Breast epithelium (tissue), 4 donors: ENCODE results near the gene TSACC. TPM values are rescaled to one million over a fixed set of nuclear protein-coding genes. Genes with fewer than 3 reads are reported as not detected.

Experiments
- DNase-seq, 2 donors: peaks; one replicate each; pipeline ENCODE4 v3.0.0-alpha.2; 2019; ENCODE audit warnings: low spot score in 2 of 2
- H3K27ac ChIP-seq, 2 donors: fragments of 200-600 bp; sonication (generic) in 1 of 2; one replicate each; pipeline ENCODE4 v1.5.1; 2016 to 2019; ENCODE audit warnings: mild to moderate bottlenecking in 1 of 2
- H3K27me3 ChIP-seq, 2 donors: fragments of 200-600 bp; sonication (generic) in 1 of 2; one replicate each; pipeline versions ENCODE4 v1.5.1 to v1.6.0; 2017 to 2019; ENCODE audit warnings: control low read depth in 1 of 2, mild to moderate bottlenecking in 1 of 2
- H3K36me3 ChIP-seq: fragments of 200-600 bp; one replicate; pipeline ENCODE4 v1.5.1; 2019
- H3K4me1 ChIP-seq, 2 donors: fragments of 200-600 bp; sonication (generic); one replicate each; pipeline ENCODE4 v1.5.1; 2016 to 2019; ENCODE audit warnings: control low read depth in 1 of 2
- H3K4me3 ChIP-seq, 3 donors: fragments of 200-600 bp; sonication (generic); 1 replicate in 2 of 3; 2 replicates in 1 of 3; pipeline ENCODE4 v1.5.1; 2016 to 2019; ENCODE audit warnings: mild to moderate bottlenecking in 3 of 3, moderate library complexity in 2 of 3
- H3K9me3 ChIP-seq, 2 donors: fragments of 200-600 bp; sonication (generic) in 1 of 2; one replicate each; pipeline ENCODE4 v1.5.1; 2016 to 2019; ENCODE audit warnings: control low read depth in 1 of 2
- POLR2A ChIP-seq: fragments of 450-650 bp; IDR thresholded peaks from one replicate; pipeline ENCODE4 v1.6.1; 2016; ENCODE audit warnings: antibody characterized with exemption, mild to moderate bottlenecking, moderate library complexity
- POLR2AphosphoS5 ChIP-seq, 3 donors: sonication (generic); formaldehyde crosslinking; IDR thresholded peaks; one replicate each; pipeline ENCODE4 v1.6.1; 2017; ENCODE audit warnings: antibody characterized with exemption in 3 of 3
- intact Hi-C: fragments of 100-400 bp; cut with DNase I; formaldehyde crosslinking; loops from one replicate; pipeline ENCODE4 v1.15.1; 2023; ENCODE audit warnings: low total_unique reads
- total RNA-seq, 3 donors: library from RNA; depleted of rRNA; stranded (reverse); fragments of >200 nt; gene quantifications; one replicate each; pipeline ENCODE4 v1.1.0, GENCODE V29; 2016
- TF ChIP-seq, protein P1 (sequence below), 3 donors: fragments of 450-650 bp; IDR thresholded peaks; one replicate each; pipeline ENCODE4 v1.5.1; 2016 to 2017; ENCODE audit warnings: antibody characterized with exemption in 3 of 3, mild to moderate bottlenecking in 3 of 3, moderate library complexity in 3 of 3

Gene TSACC
- total RNA-seq, 3 donors from 2014 or later = 1.4 to 1.5 TPM; not detected in 1

DNA sequence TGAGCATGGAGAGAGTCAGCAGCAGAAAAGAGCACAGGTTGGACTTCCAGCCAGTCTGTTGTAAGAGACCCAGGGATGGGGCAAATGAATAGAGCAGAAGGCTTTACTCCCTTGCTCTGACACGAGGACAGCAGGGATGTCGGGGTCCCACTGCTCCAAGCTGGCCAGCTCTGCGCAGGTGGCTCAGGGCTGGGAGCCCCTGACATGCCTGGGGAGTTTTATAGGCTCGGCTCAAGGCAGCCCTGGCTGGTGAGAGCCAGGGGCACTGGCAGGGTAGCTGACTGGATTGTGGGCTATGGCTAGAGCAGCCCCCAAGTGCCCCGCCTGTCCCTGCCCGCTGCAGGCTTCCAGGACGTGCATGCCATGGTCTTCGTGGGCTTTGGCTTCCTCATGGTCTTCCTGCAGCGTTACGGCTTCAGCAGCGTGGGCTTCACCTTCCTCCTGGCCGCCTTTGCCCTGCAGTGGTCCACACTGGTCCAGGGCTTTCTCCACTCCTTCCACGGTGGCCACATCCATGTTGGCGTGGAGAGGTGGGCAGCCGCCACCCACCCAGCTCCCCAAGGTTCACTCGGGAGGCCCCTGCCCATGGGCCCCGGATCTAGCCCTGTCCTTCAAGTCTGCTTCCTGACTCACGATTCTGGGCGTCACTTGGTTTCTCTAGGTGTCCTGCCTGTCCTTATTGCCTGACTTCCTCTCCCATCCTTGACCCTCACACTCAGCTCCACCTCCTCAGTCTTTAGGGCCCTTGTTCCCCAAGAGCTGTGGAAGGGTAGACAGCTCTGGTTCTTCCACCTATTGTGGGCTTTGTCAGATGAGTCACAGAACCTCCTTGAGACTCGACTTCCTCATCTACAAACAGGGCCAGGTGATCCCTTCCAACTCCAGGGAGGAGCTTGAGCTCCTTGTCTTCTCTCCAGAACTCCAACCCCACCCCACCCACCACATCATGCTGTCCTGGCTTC, 38.9 kb downstream of the TSACC start:
- Histone ChIP-seq H3K4me3 (no peak overlapping the region), H3K27ac (no peak overlapping the region), H3K27me3 (no peaks in the 10 kb centered on the region), H3K36me3 (no peaks in the 10 kb centered on the region), H3K4me1 (no peaks in the 10 kb centered on the region), H3K9me3 (no peaks in the 10 kb centered on the region)
- intact Hi-C loops = no loop called here
- DNase-seq = no peak
- TF ChIP-seq, protein P1, sequence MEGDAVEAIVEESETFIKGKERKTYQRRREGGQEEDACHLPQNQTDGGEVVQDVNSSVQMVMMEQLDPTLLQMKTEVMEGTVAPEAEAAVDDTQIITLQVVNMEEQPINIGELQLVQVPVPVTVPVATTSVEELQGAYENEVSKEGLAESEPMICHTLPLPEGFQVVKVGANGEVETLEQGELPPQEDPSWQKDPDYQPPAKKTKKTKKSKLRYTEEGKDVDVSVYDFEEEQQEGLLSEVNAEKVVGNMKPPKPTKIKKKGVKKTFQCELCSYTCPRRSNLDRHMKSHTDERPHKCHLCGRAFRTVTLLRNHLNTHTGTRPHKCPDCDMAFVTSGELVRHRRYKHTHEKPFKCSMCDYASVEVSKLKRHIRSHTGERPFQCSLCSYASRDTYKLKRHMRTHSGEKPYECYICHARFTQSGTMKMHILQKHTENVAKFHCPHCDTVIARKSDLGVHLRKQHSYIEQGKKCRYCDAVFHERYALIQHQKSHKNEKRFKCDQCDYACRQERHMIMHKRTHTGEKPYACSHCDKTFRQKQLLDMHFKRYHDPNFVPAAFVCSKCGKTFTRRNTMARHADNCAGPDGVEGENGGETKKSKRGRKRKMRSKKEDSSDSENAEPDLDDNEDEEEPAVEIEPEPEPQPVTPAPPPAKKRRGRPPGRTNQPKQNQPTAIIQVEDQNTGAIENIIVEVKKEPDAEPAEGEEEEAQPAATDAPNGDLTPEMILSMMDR (IDR thresholded peaks at IDR 0.05) = no peak

DNA sequence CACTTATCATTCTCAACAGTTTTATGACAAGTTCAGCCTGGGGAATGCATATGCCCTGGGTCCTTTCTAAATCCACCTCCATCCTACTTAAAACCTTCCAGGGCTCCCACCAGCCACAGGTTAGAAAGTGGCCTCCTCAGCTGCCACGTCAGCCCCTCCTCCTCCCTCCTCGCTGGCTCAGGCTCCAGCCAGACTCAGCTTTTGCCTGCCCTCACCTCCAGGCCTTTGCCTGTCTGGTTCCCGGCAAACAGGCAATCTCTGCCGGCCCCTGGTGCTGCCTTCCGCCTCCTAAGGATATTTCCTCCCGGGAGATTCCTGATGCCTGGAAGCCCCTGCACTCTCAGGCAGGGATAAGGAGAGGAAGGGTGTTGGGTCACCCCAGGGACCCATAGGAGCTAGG, 40.2 kb downstream of the TSACC start:
- H3K27me3 ChIP-seq = no peaks in the 10 kb centered on the region
- H3K9me3 ChIP-seq = no peaks in the 10 kb centered on the region
- TF ChIP-seq, protein P1 (IDR thresholded peaks at IDR 0.05) = no peak
- TF ChIP-seq POLR2A = no peak
- no peak for TF ChIP-seq POLR2AphosphoS5 (IDR thresholded peaks at IDR 0.05)
- no peak overlapping the region for H3K27ac ChIP-seq
- H3K4me3 ChIP-seq = no peak overlapping the region
- no peak for DNase-seq
- H3K36me3 ChIP-seq = no peaks in the 10 kb centered on the region
- intact Hi-C loops = no loop called here
- H3K4me1 ChIP-seq = no peaks in the 10 kb centered on the region

DNA sequence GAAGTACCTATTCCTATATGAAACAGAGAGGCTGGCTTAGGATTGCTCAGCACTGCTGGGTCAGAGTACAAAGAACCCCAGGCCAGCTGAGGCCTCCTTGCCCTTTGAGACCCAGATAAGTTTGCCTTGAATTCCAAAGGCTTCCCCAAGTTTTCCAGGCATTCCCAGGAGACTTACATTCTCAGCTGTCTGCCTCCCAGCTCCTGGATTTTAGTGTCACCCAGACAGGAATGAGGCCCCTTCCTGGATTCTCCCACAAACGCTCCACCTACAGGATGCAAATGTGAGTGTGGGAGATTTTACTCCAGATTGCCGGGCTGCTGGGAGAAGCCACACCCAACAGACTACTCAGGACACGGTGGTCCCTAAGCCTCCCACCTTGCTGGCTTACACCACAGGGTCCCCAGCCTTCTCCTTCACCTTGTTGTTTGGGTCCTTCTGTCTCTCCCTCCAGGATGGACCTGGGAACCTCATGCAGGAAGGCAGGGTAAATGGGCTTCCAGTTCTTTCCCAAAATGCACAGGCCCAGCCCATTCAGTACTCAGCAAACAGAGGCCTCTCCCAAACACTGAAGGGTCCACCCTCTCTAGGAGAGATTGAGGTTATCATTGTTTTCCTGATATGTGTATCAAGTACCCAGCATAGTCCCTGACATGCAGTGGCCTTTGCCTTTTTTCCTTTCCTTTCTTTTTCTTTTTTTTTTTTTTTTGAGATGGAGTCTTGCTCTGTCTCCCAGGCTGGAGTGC, 41.3 kb downstream of the TSACC start:
- Histone ChIP-seq H3K9me3 (no peaks in the 10 kb centered on the region), H3K27ac (no peak overlapping the region), H3K4me1 (no peaks in the 10 kb centered on the region), H3K4me3 (no peak overlapping the region), H3K27me3 (no peaks in the 10 kb centered on the region), H3K36me3 (no peaks in the 10 kb centered on the region)
- no peak for DNase-seq
- intact Hi-C loops = loop anchor here (10.0 kb wide), 1 partner anchor 65 kb away; no protein-coding TSS in a partner anchor
- TF ChIP-seq, protein P1 (IDR thresholded peaks at IDR 0.05) = no peak
- TF ChIP-seq POLR2AphosphoS5 (IDR thresholded peaks at IDR 0.05) (no peak), POLR2A (no peak)

DNA sequence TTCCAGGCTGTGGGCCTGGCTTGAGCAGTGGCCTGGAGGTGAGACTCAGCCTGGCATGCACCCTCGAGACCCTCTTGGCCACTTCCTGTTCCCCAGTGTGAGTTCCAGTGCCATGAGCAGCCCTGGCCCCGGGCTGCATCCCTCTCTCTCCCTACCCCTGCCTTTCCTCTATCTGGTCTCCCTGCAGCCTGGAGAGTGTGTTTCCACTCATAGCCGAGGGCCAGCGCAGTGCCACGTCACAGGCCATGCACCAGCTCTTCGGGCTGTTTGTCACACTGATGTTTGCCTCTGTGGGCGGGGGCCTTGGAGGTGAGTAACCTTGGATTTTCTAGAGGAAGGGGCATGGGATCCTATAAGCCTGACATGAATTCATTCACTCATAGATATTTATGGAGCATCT, 44.2 kb downstream of the TSACC start:
- Histone ChIP-seq H3K27me3 (peaks cover 0 to 7% of the 10 kb centered on the region in 2 donors), H3K4me1 (no peaks in the 10 kb centered on the region), H3K27ac (no peak overlapping the region), H3K36me3 (no peaks in the 10 kb centered on the region), H3K4me3 (no peak overlapping the region), H3K9me3 (no peaks in the 10 kb centered on the region)
- no peak for TF ChIP-seq POLR2A
- TF ChIP-seq, protein P1 (IDR thresholded peaks at IDR 0.05) = no peak
- no peak for TF ChIP-seq POLR2AphosphoS5 (IDR thresholded peaks at IDR 0.05)
- intact Hi-C loops = loop anchor here (10.0 kb wide), 1 partner anchor 62 kb away; no protein-coding TSS in a partner anchor
- DNase-seq = no peak
